CD4-positive, alpha-beta T cell treated with Interleukin-15 for 1 hour (primary cell): ENCODE results near the gene DMWD.

Experiments used
- DNase-seq: peaks from one replicate; pipeline ENCODE4 v3.0.0-alpha.2; 2020

The DMWD gene, protein sequence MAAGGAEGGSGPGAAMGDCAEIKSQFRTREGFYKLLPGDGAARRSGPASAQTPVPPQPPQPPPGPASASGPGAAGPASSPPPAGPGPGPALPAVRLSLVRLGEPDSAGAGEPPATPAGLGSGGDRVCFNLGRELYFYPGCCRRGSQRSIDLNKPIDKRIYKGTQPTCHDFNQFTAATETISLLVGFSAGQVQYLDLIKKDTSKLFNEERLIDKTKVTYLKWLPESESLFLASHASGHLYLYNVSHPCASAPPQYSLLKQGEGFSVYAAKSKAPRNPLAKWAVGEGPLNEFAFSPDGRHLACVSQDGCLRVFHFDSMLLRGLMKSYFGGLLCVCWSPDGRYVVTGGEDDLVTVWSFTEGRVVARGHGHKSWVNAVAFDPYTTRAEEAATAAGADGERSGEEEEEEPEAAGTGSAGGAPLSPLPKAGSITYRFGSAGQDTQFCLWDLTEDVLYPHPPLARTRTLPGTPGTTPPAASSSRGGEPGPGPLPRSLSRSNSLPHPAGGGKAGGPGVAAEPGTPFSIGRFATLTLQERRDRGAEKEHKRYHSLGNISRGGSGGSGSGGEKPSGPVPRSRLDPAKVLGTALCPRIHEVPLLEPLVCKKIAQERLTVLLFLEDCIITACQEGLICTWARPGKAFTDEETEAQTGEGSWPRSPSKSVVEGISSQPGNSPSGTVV

DNA sequence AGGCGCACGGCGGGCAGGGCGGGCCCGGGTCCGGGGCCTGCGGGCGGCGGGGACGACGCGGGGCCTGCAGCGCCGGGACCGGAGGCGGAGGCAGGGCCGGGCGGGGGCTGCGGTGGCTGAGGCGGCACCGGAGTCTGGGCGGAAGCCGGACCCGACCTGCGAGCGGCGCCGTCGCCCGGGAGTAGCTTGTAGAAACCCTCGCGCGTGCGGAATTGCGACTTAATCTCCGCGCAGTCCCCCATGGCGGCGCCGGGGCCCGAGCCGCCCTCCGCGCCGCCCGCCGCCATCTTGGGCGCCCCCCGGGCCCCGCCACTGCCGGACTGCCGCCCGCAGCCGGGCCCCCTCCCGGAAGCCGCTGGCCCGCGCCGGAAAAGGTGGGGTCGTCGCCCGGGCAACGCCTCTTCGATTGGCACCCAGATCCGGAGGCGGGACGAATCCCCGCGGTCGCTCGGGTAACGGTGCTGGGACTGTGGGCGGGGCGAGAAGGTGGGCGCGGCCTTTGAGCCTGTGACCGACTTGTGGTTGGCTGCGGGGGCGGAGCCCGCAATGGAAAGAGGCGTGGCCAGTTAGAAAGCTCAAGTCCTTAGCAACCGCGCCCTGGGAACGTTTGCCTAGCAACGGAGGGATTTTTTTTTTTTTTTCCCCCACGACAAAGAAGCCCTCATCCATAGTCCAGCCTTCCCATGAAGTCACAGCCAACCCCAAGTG is at the start of gene DMWD:
TSS of gene DMWD (minus strand) at position 376 of the 708 bp plus-strand sequence. CDS start at position 287, 89 bp downstream.
- peak; percentile 99 for DNase-seq

DNA sequence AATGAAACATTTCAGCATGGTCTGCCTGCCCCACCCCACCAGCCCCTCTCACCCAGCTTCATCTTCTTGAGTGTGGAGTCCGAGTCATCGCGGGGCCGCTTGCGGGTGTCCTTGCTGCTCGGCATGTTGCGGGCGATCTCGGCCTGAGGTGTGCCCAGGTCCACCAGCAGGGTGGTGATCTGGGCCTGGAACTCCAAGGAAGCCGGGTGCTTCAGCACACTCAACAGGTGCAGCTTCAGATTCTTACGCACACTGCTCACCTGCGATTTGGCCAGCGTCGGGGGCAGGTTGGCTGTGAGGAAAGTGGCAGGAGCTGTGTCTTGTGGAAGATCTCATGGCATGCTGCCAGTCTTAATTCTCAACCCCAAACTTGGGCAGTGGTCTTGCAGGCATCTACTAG is 49.6 kb upstream of the DMWD start:
- DNase-seq = no peak

DNA sequence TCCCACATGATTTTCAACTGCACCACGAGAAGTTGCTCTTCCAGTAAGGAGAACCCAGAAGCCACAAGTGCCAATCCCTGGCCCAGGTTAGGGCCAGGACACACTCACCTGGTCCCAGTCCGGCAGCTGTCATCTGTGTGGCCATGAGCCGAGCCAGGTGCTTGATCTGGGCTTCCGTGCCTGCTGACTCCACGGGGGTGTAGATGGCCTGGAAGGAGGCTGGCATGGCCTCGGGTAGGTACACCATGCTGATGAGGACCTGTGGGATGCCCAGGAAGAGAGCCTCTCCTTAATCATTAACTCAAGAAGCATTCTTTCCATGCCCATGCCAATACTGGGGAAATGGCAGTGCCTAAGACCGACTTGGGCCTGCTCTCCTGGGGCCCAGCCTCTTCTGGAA is 42.3 kb upstream of the DMWD start:
- DNase-seq = no peak

DNA sequence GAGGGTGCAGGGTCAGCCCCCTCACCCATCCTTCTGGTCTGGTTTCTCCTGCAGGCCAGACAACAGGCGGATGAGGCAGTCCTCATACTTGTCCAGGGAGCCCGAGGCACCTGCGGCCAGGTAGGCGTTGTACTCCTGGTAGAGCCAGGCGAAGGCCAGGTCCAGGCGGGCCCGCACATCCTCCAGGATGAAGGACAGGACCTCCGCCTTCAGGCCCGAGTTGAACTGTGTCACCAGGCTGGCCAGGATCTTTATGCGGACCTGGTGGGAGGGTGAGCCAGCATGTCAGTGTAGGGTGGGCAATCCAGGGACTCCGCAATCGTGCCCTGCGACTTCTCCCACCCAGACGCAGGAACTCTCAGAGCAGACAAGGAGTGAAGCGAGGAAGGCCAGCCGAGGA is 36.3 kb upstream of the DMWD start:
- no peak for DNase-seq

DNA sequence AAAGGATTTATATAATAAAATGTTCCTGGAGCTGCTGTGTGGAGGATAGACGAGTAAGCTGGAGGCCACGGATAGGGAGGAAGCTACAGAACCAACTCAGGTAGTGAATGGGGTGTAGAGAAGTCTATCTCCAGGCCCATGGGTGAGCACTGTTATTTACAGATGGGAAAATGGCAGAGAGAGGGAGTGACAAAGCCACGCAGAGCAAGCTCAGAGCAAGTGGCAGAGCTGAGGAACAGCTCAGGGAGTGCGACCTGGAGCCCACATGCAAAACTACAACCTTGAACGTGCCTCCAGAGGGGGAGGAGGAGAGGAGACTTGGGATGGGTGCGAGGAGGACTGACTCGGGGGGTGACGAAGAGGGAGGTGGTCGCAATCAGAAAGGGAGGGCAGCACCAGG is 35.9 kb upstream of the DMWD start:
- DNase-seq = no peak

DNA sequence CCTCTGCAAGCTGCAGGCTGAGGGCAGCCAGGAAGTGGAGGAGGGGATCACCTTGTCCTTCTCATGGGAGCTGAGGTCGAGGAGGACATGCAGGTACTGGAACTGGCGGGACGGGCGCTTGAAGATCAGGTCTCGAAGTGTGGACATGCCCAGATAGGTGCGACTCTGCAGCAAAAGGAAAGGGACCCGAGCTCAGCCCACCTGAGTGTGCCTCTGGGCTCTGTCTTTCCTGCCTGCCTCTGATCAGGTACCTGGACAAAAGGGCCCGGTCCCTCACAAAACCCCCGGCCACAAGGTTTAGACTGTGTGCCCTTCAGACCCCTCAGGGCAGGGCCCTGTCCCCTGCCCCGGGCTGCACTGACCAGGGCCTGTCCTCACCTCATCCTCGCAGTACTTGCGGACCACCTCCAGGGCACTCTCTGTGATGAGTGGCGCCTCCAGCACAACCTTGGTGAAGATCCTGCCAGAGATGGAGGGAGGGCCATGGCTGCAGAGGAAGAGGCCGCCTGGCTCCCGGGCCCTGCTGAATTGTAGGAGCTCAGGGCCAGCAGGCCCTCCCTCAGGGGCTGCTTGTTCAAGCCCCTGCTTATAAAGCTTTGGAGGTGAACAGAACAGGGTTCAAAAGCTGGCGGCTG is 34.9 kb upstream of the DMWD start:
- no peak for DNase-seq

DNA sequence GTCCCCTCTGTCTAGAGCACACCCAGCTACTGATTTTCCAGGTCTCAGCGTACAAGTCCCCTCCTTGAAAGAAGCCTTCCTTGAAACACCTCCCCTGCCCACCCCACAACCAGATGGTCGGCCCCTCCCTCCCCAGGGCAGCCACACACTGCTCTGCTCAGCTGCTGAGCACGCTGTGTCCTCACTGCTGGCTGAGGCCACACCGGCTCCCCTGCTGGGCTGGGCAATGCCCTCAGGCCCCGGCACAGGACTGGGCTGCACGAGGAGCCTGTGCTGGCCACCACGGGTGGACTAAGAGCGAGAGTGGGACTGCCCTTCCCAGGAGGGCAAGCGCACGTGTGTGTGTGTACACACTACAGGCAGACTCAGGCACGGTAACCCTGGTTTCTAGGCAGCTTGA is 34.3 kb upstream of the DMWD start:
- DNase-seq = no peak

DNA sequence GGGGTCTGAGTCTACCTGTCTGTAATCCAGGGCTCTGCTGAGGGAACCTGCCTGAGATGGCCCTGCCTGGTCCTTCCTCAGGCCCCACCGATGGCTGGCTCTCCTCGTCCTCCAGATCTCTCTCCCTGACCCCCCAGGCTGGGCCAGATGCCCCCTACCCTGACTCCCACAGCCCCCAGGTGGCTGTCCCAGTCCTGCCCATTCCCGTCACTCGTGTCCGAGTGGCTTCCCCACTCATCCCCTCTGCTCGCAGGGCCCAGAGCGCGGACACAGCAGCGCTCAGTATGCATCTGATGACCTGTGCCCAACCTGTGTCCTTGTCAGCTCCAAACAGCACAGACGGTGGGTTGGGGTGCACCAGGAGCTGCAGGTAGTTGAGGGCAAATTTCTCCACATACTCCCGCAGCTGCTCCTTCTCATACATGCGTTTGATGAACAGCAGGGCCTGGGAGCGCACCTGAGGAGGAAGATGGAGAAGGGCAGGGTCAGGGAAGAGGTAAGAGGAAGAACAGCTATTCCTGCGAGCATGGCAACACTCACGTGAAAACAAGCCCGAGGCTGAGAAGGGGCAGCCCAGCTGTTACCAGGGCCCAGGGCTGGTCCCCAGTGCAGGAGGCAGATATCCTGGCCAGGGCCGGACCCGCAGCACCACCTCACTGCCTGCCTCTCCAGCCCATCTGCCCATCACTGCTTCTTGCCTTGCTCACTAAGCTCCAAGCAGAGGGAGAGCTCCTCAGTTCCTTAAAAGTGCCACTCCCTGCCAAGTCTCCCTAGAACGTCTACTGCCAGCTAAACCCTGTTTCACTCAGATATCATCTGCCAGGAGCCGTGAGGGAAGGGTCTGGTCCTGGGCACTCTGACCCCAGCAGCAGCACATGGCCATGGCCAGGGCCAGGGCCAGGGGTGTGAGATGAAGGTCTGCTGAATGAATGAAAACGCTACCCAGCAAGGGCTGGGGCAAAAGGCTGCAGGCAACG is 33.6 kb upstream of the DMWD start:
- no peak for DNase-seq

DNA sequence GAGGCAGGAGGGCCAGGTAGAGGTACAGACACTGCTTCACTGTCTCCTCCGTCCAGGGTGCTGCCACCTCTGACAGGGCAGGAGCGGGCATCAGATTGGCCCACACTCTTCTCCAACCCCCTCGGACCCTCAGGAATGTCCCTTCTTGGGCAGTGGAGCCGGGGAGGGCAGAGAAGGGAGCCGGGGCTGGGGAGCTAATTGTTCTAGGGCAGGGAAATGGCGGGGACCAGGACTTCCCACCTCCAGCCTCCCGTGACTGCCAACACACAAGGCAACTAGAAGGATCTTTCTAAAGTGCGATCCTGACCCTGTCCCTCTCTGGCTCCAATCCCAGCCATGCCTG is 32.6 kb upstream of the DMWD start:
- DNase-seq = no peak

DNA sequence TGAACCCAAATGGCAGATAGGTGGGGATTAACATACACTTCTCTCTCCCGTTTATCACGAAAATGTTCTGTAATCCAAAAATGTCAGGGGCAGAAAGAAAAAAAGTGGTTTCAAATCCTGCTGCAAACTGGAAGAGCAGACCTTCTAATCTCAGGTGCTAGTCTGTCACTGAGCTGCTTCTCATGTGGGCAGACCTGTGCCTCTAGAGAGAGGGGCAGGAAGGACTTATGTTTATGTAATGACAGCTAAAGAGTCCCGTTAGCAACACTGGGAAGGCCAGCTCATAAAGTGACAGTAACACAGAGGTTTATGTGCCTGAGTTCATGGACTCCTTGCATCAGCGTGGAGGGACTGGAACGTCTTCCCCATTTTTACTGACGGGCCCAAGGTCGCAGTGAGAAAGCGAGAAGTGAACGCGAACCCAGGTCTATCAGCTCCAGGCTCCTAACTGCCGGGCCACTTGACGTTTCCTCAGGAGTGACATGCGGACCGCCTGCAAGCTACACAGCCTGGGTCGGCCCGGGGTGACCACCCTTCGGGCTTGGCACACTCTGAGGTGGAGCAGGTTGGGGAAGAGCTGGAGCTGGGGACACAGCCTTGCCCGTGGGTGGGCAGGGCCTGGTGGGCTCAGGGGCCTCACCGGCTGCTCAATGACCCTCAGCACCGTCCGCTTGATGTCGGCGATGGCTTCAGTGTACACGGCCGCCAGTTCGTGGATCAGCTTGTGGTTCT is 32.1 kb upstream of the DMWD start:
- DNase-seq = no peak

DNA sequence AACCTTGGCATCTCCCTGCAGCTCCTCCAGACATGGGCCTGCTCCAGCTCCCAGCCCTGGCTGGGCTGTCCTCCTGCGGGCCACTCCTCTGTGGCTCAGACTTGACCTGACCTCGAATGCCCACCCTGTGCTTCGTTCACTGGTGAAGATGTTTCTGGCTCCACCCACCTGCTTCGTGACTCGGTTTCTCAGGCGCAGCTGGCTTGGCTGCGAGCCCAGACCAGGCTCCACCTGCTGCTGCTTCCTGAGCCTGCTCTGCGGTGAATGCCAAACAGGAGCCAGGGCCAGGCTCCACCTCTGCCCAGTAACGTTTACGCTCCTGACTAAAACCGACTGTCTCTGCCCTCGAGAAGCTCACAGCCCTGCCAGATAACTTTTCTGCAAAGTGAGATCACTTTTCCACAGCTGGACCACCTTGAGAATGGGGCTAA is 31.4 kb upstream of the DMWD start:
- DNase-seq = no peak

DNA sequence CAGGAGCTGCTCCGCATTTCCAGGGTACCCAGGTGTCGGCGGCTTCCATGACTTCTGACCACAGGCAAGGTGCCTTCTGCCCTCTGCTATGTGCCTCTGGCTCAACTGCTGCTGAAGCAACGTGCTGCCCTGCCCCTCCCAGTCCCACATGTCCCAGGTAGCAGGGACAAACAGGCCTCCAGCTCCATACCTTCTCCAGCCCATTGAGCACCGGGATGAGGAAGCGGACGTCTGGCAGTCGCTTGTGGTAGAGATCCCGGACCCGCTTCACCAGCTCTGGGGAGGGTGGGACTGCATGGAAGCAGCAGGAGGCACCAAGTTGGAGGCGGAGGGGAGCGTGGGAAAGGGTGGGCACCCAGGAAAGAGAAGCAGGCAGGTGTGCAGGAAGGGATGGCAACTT is 30.5 kb upstream of the DMWD start:
- no peak for DNase-seq

DNA sequence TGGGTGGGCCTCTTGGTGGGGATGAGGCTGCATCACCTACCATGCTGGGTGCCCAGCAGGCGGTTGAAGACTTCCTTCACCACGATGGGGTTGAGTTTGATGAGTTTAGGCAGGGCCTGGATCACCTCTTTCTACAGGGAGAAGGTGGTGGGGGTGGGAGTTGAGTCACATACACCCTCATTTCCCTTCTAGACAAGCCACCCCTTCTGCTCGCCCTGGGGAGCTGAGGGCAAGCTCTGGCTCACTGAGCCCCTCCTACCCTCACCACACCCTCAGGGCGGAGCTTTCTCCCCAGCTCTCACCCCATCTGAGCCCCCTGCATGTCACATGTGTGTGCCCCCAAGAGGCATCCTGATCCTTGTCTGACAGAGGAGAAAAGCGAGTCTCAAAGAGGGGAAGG is 30.1 kb upstream of the DMWD start:
- DNase-seq = no peak

DNA sequence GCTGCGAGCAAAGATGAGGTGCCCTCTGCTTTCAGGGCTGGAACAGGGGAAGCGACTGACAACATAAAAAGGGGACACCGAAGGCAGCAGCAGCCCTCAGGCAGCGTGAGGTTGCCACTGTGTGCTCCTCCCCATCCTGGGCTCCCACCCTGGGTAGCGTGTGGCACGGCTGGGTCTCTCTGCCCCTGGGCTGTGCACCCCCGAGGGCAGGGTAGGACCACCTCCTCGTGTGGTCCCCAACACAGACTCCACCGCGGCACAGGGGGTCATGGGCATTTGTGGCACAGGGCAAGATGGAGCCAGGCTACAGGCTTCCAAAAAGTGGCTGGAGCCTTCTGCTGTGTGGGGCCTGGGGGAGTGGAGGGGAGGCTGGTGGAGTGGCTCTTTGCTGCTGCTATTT is 28.9 kb upstream of the DMWD start:
- DNase-seq = no peak

DNA sequence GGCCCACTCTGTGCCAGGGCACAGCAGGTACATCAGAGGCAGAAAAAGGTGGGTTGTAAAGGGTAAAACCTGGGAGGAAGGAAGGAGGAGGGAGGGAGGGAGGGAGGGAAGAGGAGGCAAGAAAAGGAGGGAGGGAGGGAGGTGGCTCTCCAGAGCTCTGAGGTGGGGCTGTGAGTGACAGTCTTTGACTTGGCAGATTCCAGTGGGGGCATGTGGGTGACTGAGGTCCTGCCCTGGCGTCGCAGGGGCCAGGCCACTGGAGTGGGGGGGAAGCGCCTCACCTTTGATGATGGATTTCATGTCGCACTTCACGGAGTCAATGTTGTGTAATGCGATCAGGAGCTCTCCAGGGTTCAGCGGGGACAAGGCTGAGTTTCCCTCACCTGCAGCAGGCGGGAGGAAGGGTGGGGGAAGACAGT is 28.5 kb upstream of the DMWD start:
- no peak for DNase-seq

DNA sequence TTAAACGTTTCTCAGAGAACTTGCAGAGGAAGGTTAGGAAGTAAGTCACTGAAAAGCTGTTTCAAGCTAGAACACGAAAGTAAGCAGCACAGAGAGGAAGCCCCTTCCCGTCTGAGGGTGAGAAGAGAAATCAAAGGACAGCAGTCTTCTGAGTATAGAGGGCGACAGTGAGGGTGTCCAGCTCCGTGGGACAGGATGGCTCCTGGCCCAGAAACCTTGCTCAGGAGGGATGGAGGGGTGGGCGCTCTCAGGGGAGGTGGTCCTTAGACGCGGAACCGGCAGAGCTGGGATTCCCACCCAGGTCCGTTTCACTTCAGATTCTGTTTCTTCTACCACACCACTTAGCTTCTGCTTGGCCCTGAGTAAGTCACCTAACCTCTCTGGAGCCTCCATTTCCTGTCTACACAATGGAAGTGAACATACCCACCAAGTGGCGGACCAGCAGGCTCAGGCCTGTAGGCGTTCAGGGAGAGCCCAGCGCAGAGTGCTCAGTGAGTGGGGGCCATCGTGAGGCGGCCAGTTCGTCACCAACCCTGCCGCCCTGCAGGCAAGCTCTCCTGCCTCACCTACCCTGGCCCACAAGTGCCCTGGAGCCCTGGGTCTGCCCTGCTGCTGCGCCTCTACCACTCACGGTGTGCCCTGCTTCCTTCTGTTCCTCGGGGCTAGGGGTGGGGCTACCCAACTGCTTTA is 27.9 kb upstream of the DMWD start:
- no peak for DNase-seq

DNA sequence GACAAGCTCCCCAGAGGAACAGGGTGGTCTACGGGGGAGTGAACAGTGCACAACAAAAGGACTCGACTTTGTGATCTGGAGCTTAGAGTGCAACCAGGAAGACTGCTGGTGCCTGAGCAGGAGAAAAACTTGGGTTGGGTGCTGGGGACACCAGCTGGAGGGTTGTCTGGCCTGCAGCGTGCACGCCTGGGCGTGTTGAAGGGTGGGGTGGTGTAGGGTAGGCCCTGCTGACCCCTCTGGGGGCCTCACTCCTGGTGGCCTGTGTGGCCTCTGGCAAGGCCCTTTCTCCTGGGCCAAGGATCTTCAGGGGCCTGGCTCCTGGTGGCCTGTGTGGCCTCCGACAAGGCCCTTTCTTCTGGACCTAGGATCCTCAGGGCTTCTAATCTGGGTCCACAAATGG is 27.1 kb upstream of the DMWD start:
- DNase-seq = no peak

DNA sequence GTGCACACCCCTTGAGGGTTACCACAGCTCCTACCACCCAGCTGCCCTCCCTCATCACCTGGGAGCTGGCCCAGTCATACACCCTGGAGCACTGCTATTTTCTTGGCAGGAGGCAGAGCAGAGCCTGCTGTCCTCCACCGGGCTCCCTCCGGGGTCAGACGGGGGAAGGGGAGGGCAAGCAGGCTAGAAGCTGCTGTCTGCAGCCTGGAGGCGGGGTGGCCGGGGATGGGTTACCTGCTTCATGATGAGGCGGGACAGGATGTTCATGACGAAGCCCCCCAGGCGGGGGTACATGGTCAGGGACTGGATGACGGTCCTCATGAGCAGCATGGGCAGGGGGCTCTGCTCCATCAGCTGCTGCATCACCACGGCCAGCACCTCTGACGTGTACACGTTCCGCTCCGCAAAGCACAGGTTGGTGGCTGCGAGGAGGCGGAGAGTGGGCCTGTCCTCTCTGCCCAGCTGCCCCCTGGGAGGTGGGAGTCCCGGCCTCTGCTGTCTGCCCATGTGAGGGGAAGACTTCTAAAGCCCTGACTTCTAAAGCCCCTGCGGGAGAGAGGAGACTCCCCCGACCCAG is 25.2 kb upstream of the DMWD start:
- DNase-seq = no peak

DNA sequence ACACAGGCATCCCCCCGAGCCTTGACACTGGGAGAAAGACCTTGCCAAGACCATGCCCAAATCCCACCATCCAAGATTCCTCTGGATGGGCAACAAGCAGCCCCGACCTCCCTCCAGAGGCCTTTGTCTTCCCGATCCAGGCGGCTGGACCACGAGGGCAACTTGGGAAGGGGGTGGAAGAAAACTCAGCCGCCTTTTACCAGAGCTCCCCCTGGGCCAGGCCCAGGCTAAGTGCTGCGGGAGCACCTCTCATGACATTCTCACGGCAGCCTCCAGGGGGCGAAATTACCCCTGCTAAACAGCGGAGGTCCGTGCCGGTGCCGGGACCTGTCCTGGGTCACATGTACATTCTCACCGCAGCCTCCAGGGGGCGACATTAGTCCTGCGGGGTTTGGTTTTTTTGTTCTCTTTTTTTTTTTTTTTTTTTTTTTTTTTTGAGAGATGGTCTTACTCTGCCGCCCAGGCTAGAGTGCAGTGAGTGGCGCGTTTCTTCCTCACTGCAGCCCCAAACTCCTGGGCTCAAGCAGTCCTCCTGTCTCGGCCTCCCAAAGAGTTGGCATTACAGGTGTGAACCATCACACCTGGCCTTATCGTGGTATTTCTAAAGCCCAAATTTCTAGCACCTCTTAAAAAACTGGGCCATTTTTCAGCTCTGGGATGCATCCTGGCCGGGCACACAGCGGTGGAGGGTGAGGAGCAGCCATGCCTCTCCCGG is 24.5 kb upstream of the DMWD start:
- peak; percentile 95 for DNase-seq
